Measurements from ENCODE around the gene ZSWIM9. TPM values are rescaled to one million over a fixed set of nuclear protein-coding genes. Genes with fewer than 3 reads are reported as not detected.

Gene ZSWIM9
- total and polyA plus RNA-seq, 2 donors (not counting 3 experiments of a cell fraction or from before 2014, with no cell fraction given) = 1.0 to 8.6 TPM

DNA sequence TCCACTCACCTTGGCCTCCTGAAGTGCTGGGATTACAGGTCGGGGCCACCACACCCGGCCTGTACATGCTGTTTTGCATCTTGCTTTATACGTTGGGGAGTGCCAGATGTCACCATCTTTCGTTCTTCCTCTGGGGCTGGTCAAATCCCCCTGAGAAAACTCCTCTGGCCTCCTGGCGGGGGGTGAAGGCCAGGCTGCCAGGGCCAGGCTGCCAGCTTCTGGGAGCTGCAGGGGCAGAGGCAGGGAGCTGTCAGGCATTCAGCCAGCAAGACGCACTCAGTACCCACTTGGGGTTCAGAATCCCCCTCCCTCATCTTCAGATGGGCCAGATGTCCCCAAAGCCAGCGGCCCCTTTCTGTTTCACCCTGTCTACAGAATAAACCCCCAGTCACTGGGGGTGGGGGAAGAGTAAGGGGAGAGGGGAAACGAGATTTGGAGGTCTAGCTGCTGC is 16.1 kb downstream of the ZSWIM9 start:
- Histone ChIP-seq H3K36me3 (ENCODE audit: control insufficient read depth in 2 of 2, extremely low read depth in 1 of 2, insufficient read depth in 2 of 2, low read length in 2 of 2) (peaks cover 0 to 2% of the 10 kb centered on the region in 2 experiments), H3K9ac (replicated peaks; ENCODE audit: extremely low read depth, insufficient read depth, low read length) (no peak overlapping the region), H3K9me3 (replicated peaks; ENCODE audit: control insufficient read depth, insufficient read depth, low read length) (no peaks in the 10 kb centered on the region), H3K79me2 (ENCODE audit: control insufficient read depth, insufficient read depth, low read length) (no peaks in the 10 kb centered on the region), H3K4me2 (ENCODE audit: insufficient read depth, low read length) (no peak overlapping the region), H3K4me1 (ENCODE audit: control insufficient read depth, extremely low read depth, insufficient read depth, low read length) (no peaks in the 10 kb centered on the region), H2AFZ (ENCODE audit: low read depth, low read length) (no peak overlapping the region), H3K4me3 (replicated peaks in 1 of 3; ENCODE audit: insufficient read depth in 1 of 3, low read depth in 1 of 3, low read length in 3 of 3) (no peak overlapping the region), H3K27ac (ENCODE audit: insufficient read depth, low read depth, low read length) (no peak overlapping the region), H3K9me1 (replicated peaks; ENCODE audit: control insufficient read depth, extremely low read depth, insufficient read depth, low read length) (no peaks in the 10 kb centered on the region), H4K20me1 (replicated peaks; ENCODE audit: control insufficient read depth, extremely low read depth, insufficient read depth, low read length) (no peaks in the 10 kb centered on the region), H3K27me3 (ENCODE audit: control insufficient read depth in 2 of 2, insufficient read depth in 2 of 2, low read length in 2 of 2) (no peaks in the 10 kb centered on the region)
- POLR2A ChIA-PET = interaction anchor here (0.7 kb wide), 1 partner anchor 50 kb away, joined by 3 read pairs; no protein-coding TSS in a partner anchor
- DNase-seq (ENCODE audit: low read depth, low spot score) (no peak), FAIRE-seq (no peak)
- TF ChIP-seq GATA2 (IDR thresholded peaks at IDR 0.05; ENCODE audit: insufficient read depth, insufficient read length, low read depth, low read length) = no peak
- no peak for TF ChIP-seq MYC (IDR thresholded peaks at IDR 0.05; ENCODE audit: low read depth, low read length)
- TF ChIP-seq EZH2 (IDR thresholded peaks at IDR 0.05; ENCODE audit: borderline replicate concordance, low read depth, low read length, severe bottlenecking) = no peak
- no peak for TF ChIP-seq POLR2A (IDR thresholded peaks at IDR 0.05; ENCODE audit: low read depth, low read length)
- TF ChIP-seq, protein P1, sequence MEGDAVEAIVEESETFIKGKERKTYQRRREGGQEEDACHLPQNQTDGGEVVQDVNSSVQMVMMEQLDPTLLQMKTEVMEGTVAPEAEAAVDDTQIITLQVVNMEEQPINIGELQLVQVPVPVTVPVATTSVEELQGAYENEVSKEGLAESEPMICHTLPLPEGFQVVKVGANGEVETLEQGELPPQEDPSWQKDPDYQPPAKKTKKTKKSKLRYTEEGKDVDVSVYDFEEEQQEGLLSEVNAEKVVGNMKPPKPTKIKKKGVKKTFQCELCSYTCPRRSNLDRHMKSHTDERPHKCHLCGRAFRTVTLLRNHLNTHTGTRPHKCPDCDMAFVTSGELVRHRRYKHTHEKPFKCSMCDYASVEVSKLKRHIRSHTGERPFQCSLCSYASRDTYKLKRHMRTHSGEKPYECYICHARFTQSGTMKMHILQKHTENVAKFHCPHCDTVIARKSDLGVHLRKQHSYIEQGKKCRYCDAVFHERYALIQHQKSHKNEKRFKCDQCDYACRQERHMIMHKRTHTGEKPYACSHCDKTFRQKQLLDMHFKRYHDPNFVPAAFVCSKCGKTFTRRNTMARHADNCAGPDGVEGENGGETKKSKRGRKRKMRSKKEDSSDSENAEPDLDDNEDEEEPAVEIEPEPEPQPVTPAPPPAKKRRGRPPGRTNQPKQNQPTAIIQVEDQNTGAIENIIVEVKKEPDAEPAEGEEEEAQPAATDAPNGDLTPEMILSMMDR (IDR thresholded peaks at IDR 0.05; ENCODE audit: extremely low read depth in 1 of 2, insufficient read depth in 1 of 2, low read depth in 1 of 2, low read length in 2 of 2) = no peak
- TF ChIP-seq JUN (IDR thresholded peaks at IDR 0.05; ENCODE audit: borderline replicate concordance, insufficient read depth, insufficient read length, low read depth) = no peak
- CTCF ChIA-PET = no interaction called here
- intact Hi-C loops (cut with micrococcal nuclease) (no loop called here), dilution Hi-C loops (cut with MboI; ENCODE audit: extremely low pct_ligation_motif_present, low sequenced_read_pairs) (no loop called here)
- no TSS peak for BruUV-seq (replicated peaks)

All from endothelial cell of umbilical vein (primary cell).